GM19397 (cell line): Measurements from ENCODE around the gene MYO1A.
"Not testable (repeated sequence)": the region's sequence is repeated elsewhere in the genome, so short reads cannot be mapped to it uniquely, and the experiment has no call there.

Source experiments
- ATAC-seq: cut with Tn5 transposase; IDR thresholded peaks from one replicate; pipeline ENCODE4 v1.9.1; 2021; ENCODE audit warnings: mild to moderate bottlenecking, moderate library complexity; ENCODE audit not compliant: unreplicated experiment

MYO1A gene

GRCh38 chr12:57019983-57020719 is 29.8 kb downstream of the MYO1A start:
- ATAC-seq, result no peak

- ATAC-seq, result no peak
Measured at GRCh38 chr12:57018906-57019305, 31.0 kb downstream of the MYO1A start.

GRCh38 chr12:57018353-57018752 is 31.6 kb downstream of the MYO1A start:
- not testable (repeated sequence) for ATAC-seq

- no peak for ATAC-seq
Measured at GRCh38 chr12:57016348-57016747, 33.6 kb downstream of the MYO1A start, which contains the start of gene TAC3. TAC3 (minus strand) TSS chr12:57016529; CDS start chr12:57015797, 732 bp downstream.

GRCh38 chr12:57012600-57013465 is 37.1 kb downstream of the MYO1A start:
- ATAC-seq, result peak; percentile 65

- ATAC-seq, result no peak
Measured at GRCh38 chr12:57011438-57012424, 38.2 kb downstream of the MYO1A start.

GRCh38 chr12:57010627-57011247 is 39.2 kb downstream of the MYO1A start:
- ATAC-seq, result no peak

- ATAC-seq, result no peak
Measured at GRCh38 chr12:57009949-57010626, 39.8 kb downstream of the MYO1A start.

GRCh38 chr12:57008178-57008577 is 41.8 kb downstream of the MYO1A start:
- no peak for ATAC-seq

GRCh38 chr12:57006809-57007475 is 43.0 kb downstream of the MYO1A start:
- peak; percentile 8 for ATAC-seq

GRCh38 chr12:57005980-57006808 is 43.7 kb downstream of the MYO1A start, which contains the start of gene ZBTB39:
ZBTB39 (minus strand) TSS chr12:57006546; CDS start chr12:57004917, 1,629 bp downstream.
- peak; percentile 75 for ATAC-seq

GRCh38 chr12:57004651-57005050 is 45.3 kb downstream of the MYO1A start:
- no peak for ATAC-seq

GRCh38 chr12:57003395-57003794 is 46.5 kb downstream of the MYO1A start:
- no peak for ATAC-seq

- no peak for ATAC-seq
Measured at GRCh38 chr12:57001448-57001906, 48.5 kb downstream of the MYO1A start.

GRCh38 chr12:57000393-57000792 is 49.5 kb downstream of the MYO1A start:
- ATAC-seq, result no peak

GRCh38 chr12:56999456-56999855 is 50.5 kb downstream of the MYO1A start:
- ATAC-seq, result no peak

- ATAC-seq, result no peak
Measured at GRCh38 chr12:56998981-56999380, 50.9 kb downstream of the MYO1A start.

GRCh38 chr12:56998316-56998715 is 51.6 kb downstream of the MYO1A start:
- ATAC-seq, result no peak
